Hindlimb muscle (tissue), 1 donor: ENCODE data around the gene HDAC7. TPM values are rescaled to one million over a fixed set of nuclear protein-coding genes. Genes with fewer than 3 reads are reported as not detected.
A peak's percentile ranks its signal among the peaks of the same experiment; 100 is the strongest.

Source experiments
- DNase-seq: peaks from one replicate; pipeline ENCODE4 v3.0.0-alpha.2; 2013
- polyA plus RNA-seq: library from polyadenylated mRNA; unstranded; fragments of 120-200 nt; gene quantifications from one replicate; pipeline ENCODE4 v1.2.1, GENCODE V29; 2013; ENCODE audit not compliant: insufficient read length

HDAC7 gene
- polyA plus RNA-seq: 67.2 TPM

GRCh38 chr12:47819896-47820630 lies at the start of gene HDAC7:
Gene HDAC7 (minus strand): TSS chr12:47819903. CDS start chr12:47819785, 118 bp downstream.
- DNase-seq: peak; percentile 89

GRCh38 chr12:47868552-47869031 lies 48.9 kb upstream of the HDAC7 start:
- no peak for DNase-seq

- no peak for DNase-seq
Observed at GRCh38 chr12:47868041-47868440, 48.3 kb upstream of the HDAC7 start.

GRCh38 chr12:47867495-47867941 lies 47.8 kb upstream of the HDAC7 start:
- no peak for DNase-seq

GRCh38 chr12:47864646-47865235 lies 45.0 kb upstream of the HDAC7 start:
- DNase-seq: no peak

- no peak for DNase-seq
Observed at GRCh38 chr12:47863985-47864384, 44.3 kb upstream of the HDAC7 start.

GRCh38 chr12:47863467-47863866 lies 43.8 kb upstream of the HDAC7 start:
- no peak for DNase-seq

- no peak for DNase-seq
Observed at GRCh38 chr12:47862881-47863280, 43.2 kb upstream of the HDAC7 start.

- DNase-seq: no peak
Observed at GRCh38 chr12:47862167-47862750, 42.6 kb upstream of the HDAC7 start.

- DNase-seq: no peak
Observed at GRCh38 chr12:47860873-47861272, 41.2 kb upstream of the HDAC7 start.

- DNase-seq: no peak
Observed at GRCh38 chr12:47860279-47860841, 40.7 kb upstream of the HDAC7 start.

- no peak for DNase-seq
Observed at GRCh38 chr12:47858511-47859266, 39.0 kb upstream of the HDAC7 start.

GRCh38 chr12:47856721-47857575 lies 37.2 kb upstream of the HDAC7 start:
- no peak for DNase-seq

- no peak for DNase-seq
Observed at GRCh38 chr12:47856094-47856493, 36.4 kb upstream of the HDAC7 start.

GRCh38 chr12:47855502-47855901 lies 35.8 kb upstream of the HDAC7 start:
- DNase-seq: no peak

GRCh38 chr12:47854531-47854930 lies 34.8 kb upstream of the HDAC7 start:
- DNase-seq: no peak

- DNase-seq: no peak
Observed at GRCh38 chr12:47852096-47852571, 32.4 kb upstream of the HDAC7 start.

GRCh38 chr12:47851303-47851952 lies 31.7 kb upstream of the HDAC7 start:
- no peak for DNase-seq

GRCh38 chr12:47850153-47851084 lies 30.7 kb upstream of the HDAC7 start:
- no peak for DNase-seq

GRCh38 chr12:47849261-47849660 lies 29.6 kb upstream of the HDAC7 start:
- DNase-seq: no peak
